ENCODE data around the gene ALOX12B.
A peak's percentile ranks its signal among the peaks of the same experiment; 100 is the strongest.

Gene ALOX12B

GRCh38 chr17:8087075-8087951 is at the start of gene ALOX12B:
Gene ALOX12B (minus strand): TSS chr17:8087716. CDS start chr17:8087442, 274 bp downstream.
- DNase-seq (ENCODE audit: low spot score) = no peak

GRCh38 chr17:8133941-8134340 is 46.4 kb upstream of the ALOX12B start:
- DNase-seq (ENCODE audit: low spot score) = no peak

- no peak for DNase-seq (ENCODE audit: low spot score)
Measured at GRCh38 chr17:8133399-8133798, 45.9 kb upstream of the ALOX12B start.

DNA sequence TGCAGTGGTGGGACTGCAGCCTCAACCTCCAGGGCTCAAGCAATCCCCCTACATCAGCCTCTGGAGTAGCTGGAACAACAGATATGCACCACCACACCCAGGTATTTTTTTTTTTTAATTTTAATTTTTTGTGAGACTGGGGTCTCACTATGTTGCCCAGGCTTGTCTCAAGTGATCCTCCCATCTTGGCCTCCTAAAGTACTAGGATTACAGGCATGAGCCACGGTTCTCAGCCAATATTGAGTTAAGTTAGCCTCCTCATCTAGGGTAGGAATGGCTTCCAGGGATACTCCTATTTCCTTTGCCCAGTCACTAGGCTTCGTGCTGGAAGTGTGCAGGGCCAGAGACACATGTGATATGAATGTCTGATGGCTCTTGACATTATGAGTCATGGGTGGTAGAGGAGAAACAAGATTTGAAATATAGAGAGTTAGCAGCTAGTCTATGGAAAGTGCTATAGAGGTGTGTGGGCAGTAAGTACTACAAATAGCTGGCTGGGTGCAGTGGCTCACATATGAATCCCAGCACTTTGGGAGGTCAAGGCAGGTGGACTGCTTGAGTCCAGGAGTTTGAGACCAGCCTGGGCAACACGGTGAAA is 44.4 kb upstream of the ALOX12B start:
- DNase-seq (ENCODE audit: low spot score) = no peak

GRCh38 chr17:8128125-8128784 is 40.7 kb upstream of the ALOX12B start:
- DNase-seq (ENCODE audit: low spot score) = no peak

DNA sequence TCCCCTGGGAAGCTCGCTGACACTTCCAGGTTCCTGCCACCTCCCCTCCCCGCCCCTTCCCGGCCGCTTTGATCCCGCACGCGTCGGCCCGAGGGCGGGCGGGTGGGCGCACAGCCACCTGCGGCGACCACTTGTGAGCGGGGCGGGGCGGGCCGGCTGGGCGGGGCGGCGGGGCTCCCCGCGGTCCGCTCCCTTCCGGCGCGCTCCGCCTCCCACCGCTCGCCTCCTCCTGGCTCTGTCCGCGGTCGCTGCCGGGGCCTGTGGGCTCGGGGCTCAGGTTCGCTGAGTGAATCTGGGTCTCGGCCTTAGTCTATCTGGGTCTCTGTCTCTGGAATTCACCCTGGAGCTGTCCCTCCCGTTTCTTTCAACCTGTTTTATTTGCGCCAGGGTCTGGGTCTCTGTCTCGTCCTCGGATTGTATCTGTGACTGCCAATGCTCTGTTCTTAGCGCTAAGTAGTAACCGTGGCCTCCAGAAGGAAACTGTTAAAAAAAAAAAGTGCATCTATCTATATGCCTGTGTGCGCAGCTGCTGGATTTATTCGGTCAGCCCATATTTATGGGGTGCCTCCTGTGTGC is 39.1 kb upstream of the ALOX12B start:
- DNase-seq (ENCODE audit: low spot score) = peak; percentile 42

DNA sequence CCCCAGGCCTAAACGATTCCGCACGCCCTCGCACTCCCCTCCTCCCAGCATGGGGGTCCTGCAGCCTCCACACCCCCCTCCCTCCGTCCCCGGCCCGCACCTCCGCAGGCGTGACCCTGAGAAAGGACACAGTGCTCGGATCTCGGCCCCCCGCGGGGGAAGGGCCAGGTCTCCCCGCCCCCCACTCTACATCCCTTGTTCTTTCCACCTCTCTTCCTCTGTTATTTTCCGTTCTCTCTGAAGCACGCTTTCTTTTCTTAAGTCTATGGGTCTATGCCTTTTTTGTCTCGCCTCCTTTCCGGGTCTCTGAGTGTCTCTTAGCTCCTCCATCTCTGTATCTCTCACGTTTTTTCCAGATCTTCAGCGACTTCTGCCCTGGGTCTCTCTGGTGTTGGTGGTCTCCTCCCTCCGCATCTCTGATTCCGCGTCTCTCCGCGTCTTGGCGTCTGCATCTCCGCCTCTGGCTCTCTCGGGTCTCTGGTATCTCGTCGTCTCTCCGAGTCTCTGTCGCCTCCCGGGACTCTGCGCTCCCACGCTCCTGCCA is 38.5 kb upstream of the ALOX12B start:
- no peak for DNase-seq (ENCODE audit: low spot score)

- DNase-seq (ENCODE audit: low spot score) = peak; percentile 56
Measured at GRCh38 chr17:8125154-8125946, 37.8 kb upstream of the ALOX12B start.

DNA sequence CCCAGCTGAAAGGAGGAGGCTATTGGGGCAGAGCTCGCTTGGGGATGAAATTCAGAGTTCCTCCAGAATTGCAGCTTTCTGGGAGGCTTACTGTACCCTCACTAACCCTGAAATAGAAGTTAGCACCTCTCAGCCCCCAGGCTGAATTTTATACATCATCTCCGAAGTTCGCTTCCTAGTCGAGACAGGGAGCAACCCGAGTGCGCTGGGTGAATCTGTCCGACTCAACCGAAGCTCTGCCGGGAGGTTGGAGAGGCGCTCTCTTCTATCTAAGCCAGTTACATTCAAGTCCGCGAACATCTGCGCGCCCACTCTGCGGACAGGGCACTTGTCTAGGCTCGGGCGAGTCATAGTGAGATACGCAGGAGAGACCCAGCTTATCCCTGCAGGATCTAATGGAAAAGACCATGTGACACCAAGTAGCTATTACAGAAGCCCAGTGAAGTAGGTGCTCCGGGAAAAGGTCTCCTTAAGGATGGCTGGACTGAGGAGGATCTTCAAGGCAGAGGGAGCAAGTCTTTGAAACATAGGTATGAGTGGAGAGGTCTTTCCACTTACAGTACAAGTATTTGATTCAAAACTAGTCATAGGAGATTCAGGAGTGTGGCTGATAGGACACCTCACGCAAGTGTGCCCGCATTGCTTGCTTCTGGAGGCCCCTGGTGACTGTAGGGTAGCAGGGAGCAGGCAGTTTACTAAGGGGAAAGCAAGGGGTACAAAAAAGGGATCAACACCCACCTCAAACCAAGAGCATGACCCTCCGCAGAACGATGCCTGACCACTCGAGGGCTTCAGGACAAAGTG is 37.0 kb upstream of the ALOX12B start:
- no peak for DNase-seq (ENCODE audit: low spot score)

DNA sequence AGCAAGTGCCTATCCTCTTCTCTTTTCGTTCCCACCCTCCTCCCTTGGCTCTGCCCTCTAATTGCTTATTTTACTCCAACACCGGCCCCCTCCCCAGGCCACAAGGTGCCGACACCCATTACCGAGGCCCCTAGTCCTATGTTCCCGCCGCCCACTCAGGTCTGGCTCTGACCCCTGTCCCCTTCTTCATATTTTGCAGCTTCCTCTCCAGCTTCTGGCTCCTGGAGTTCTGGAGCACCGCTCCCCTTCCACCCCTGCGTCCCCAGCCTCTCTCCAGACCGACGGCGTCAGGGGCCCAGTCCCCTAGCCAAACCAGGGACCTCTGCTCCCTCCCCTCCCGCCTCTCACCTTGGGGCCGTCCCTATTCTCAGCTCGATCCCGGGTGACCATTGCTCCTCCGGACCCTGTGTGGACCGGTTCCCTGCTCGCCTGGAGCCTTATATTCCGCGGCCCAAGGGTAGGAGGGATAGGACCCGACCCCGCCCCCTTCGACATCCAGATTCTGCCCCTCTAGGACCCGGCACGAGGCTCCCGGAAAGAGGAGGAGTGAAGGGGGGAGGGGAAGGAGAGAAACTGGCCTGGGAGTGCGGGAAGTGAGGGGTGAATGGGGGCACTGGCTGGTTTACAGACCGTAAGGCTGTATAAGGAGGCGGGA is 36.3 kb upstream of the ALOX12B start, which contains the start of gene HES7:
Gene HES7, minus strand, starts transcription at position 412 of the 655 bp plus-strand sequence. Its CDS starts 22 bp downstream, at position 390.
- DNase-seq (ENCODE audit: low spot score) = peak; percentile 60

- no peak for DNase-seq (ENCODE audit: low spot score)
Measured at GRCh38 chr17:8122924-8123694, 35.6 kb upstream of the ALOX12B start.

DNA sequence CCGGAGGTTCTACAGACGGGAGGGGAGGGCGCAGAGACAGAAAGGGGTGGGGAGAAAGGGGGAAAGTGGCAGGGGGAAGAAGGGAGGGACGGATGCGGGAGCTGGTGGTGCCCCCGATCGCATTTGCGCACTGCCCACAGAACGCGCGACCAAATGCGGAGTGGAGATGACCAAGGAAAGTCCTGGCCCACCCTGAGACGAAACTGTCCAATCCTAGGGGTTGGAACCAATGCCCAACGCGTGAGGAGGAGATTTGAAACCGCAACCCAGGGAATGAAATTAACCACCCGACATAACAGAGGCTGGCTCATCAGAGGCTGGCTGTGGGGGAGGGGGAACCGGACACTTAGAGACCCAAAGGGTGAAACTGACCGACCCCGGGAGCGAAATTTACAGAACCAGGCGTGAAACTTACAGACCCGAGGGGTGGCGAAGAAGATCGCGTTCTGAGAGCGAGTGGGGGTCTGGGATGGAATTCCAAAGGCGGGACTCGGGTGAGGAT is 35.0 kb upstream of the ALOX12B start:
- no peak for DNase-seq (ENCODE audit: low spot score)

DNA sequence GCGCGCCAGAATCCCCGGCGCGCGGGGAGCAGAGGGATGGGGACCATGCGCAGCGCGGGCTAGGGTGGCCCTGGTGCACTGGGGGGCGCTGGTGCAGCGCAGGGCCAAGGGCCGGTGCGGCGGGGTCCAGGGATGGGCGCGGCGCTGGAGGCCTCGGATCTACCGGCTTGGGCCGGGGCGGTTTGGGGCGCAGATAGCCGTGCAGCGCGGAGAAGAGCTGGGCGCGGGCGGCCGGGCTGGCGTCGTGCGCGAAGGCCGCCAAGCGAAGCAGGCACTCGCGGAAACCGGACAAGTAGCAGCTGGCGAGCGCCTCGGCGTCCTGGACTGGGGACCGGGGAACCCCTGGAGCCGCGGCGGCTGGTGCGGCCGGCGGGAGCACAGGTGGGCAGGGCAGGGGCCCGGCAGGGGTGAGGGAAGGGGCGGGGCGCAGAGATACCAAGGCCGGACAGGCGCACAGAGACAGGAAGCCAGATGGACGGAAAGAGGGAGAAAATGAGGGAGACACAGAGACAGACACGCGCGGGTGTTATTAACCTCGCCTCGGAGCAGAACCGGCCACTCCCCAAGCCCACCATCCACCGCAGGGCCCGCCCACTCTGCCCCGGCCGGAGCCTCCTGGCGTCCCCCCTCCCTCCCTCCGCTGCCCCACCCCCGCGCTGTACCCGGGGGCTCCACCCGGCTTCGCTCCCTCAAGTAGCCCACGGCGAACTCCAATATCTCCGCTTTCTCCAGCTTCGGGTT is 34.3 kb upstream of the ALOX12B start:
- peak; percentile 62 for DNase-seq (ENCODE audit: low spot score)

DNA sequence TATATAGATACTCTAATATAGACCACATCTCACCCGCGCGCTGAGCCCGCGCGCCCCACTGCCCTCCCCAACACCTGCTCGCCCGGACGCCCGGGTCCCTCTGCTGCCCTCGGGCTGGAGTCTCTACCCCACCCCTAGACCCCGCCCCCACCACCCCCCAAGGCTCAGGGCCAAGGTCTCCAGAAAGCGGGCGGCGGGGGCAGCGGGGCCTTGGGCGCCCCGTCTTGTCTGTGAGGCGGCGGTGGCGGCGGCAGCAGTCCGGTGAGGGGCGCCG is 33.8 kb upstream of the ALOX12B start:
- no peak for DNase-seq (ENCODE audit: low spot score)

DNA sequence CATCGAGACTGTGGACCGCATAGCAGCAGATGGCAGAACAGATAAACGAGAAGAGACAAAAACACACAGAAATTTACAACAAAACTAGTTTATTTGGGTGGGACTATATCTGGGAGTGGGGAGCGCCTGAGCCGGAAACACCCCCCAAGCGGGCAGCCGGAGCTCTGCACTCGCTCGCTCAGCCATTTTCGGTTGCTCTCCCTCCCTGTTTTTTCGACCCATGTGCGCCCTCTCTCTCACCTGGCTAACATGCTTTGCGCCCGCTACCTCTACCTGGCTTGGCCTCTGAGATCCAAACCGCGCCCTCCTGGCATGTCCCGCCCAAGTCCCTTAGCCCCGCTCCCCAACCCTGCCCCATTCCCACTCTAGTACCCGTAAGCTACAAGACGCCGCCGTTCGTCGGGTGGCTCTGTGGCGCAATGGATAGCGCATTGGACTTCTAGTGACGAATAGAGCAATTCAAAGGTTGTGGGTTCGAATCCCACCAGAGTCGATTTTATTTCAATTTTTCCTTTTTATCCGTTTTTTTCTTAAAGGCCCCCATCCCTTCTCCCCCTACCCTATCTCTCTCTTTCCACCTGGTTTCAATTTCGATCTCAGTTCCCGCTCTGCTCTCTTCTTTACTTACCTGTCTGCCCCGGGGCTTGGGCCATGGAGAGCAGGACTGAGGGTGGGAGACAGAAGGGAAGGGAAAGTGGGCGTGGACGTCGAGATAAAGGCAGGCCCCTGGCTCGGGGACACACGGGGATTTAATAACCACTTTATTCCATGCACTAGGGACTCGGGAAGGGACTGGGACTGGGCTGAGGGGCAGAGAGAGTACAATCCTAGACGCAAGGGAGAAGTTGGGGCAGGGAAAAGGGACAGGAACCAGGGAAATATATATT is 33.2 kb upstream of the ALOX12B start:
- DNase-seq (ENCODE audit: low spot score) = peak; percentile 34

GRCh38 chr17:8119581-8120519 is 32.3 kb upstream of the ALOX12B start:
- DNase-seq (ENCODE audit: low spot score) = peak; percentile 48
